Fibroblast of skin of left quadriceps (primary cell): ENCODE results near the gene HNMT.
"Not testable (repeated sequence)": the region's sequence is repeated elsewhere in the genome, so short reads cannot be mapped to it uniquely, and the experiment has no call there.

Experiments
- DNase-seq, 2 experiments: peaks; one replicate each; pipeline ENCODE4 v3.0.0-alpha.2; 2013; ENCODE audit warnings: low read depth in 2 of 2

Gene HNMT

GRCh38 chr2:138043588-138043987 lies 79.3 kb downstream of the HNMT start:
- not testable (repeated sequence) for DNase-seq

- DNase-seq = no peak
Measured at GRCh38 chr2:138058427-138058826, 94.2 kb downstream of the HNMT start.

DNA sequence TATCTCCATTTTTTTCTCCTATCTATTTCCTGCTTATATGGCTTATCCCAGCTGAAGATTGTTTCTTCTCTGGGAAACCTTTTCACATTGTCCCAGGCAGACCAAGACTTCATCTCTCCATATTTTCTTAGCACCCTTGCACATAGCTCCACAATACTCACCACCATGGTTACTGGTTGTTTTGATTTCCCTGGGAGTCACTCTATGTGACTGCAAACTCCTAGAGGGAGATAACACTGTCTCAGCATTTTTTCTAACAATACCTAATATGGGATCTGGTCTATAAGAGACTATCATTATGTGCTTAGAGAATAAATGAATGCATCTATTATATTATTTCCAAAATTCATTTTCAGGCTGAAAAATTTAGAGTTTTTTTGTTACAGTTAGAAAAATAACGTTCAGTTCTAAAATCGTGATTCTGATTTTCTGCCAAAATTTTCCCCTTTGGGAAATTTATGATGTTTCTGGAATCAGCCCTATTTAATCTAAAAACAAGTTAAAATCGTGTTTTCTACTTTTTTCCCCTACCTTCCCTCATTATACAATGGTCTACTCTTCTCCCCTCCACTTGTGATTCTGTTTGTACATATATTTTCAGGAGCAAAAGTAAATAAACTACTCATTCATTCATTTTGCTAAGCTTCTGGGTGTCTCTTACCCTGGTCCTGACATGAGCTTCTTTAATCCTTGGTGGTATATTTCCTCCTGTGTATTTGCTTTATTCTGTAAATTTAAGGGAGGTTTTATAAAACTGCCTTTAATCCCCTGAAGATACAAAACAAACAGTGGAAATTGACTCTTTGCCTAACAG lies 95.4 kb downstream of the HNMT start:
- no peak for DNase-seq

GRCh38 chr2:138060301-138060635 lies 96.0 kb downstream of the HNMT start:
- DNase-seq = peak; percentile 45 to 49

DNA sequence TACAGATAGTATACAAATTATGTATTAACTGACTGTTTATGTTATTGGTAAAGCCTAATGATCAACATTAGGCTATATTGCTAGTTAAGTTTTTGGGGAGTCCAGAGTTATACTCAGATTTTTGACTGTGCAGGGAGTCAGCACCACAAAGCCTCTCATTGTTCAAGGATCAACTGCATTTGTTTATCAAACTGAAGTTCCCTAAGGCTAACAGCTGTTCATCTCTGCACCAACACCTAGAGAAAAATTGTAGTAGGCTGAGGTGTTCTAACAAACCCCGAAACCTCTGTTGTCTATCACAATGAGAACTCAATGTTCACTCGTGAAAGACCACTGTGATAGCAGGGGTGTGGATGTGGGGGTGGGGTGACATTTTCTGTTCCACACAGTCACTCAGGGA lies 97.7 kb downstream of the HNMT start:
- no peak for DNase-seq

DNA sequence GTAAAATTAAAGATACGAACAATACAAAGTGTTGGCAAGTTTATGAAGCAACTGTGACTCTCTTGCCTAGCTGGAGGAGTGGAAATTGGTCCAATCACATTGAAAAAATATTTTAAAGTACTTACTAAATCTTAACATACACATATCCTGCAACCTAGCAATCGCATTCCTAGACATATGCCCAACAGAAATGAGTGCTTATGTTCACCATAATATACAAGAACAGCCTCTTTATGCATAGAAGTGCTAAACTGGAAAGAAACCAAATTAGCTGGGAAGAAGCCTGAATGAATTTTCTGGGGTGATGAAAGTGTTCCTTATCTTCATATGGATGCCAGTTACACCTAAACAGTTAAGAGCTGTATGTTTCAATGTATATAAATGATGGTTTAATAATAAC lies 98.9 kb downstream of the HNMT start:
- DNase-seq = no peak
